HepG2 (cell line): ENCODE data around the gene ANAPC2. TPM values are rescaled to one million over a fixed set of nuclear protein-coding genes. Genes with fewer than 3 reads are reported as not detected.

Source experiments
- ATAC-seq: fragments of 200-7000 bp; cut with Tn5 transposase; 3 replicates; pipeline ENCODE4 v1.9.1; 2020; ENCODE audit warnings: mild to moderate bottlenecking, moderate library complexity
- BruUV-seq: library from RNA; stranded (reverse); fragments of 400-500 nt; replicated peaks from 2 replicates; lab custom pipeline; 2021; lab: Mats Ljungman, UMichigan
- CTCF ChIA-PET: fragments of 300-600 bp; formaldehyde crosslinking; extraction: SDS; loops from one replicate; lab custom pipeline; 2021; ENCODE audit warnings: low total read pairs, inconsistent platforms, low intra/inter-chr PET ratio; lab: Yijun Ruan, JAX
- POLR2A ChIA-PET: fragments of 350-600 bp; sonication (Branson Sonifier 250); formaldehyde crosslinking; loops from one replicate; lab custom pipeline; 2020; ENCODE audit warnings: antibody characterized with exemption, inconsistent platforms; lab: Yijun Ruan, JAX
- DNase-seq: peaks from one replicate; pipeline ENCODE4 v3.0.0-alpha.2; 2015; ENCODE audit warnings: low spot score
- FAIRE-seq: peaks from 3 replicates; lab custom pipeline; 2011; peaks lifted over from hg19 to GRCh38; lab: Jason Lieb, UNC
- H2AFZ ChIP-seq: one replicate; pipeline ENCODE4 v1.6.1; 2011; ENCODE audit warnings: low read length, inconsistent platforms
- H3K27ac ChIP-seq: fragments of 300-600 bp; 3 replicates; pipeline ENCODE4 v1.8.0; 2011; ENCODE audit warnings: mixed run types, mild to moderate bottlenecking, mixed read lengths, low read length, inconsistent platforms; ENCODE audit not compliant: insufficient read depth; ENCODE audit errors: extremely low read length
- H3K27me3 ChIP-seq, 2 experiments: fragments of 200-600 bp in 1 of 2; 2 replicates in 1 of 2; 3 replicates in 1 of 2; pipeline versions ENCODE4 v1.6.0 to v1.8.0; 2011; ENCODE audit warnings: low read length in 2 of 2, mild to moderate bottlenecking in 2 of 2, moderate library complexity in 2 of 2, inconsistent platforms in 1 of 2; ENCODE audit not compliant: insufficient read depth in 2 of 2, control insufficient read depth in 1 of 2
- H3K36me3 ChIP-seq, 2 experiments: fragments of 200-600 bp in 1 of 2; replicated peaks in 1 of 2; 2 replicates in 1 of 2; 3 replicates in 1 of 2; pipeline versions ENCODE4 v1.5.1 to v1.8.0; 2011; ENCODE audit warnings: low read length in 2 of 2, inconsistent platforms in 1 of 2; ENCODE audit not compliant: insufficient read depth in 2 of 2, control insufficient read depth in 1 of 2
- H3K4me1 ChIP-seq: 2 replicates; pipeline ENCODE4 v1.5.1; 2012; ENCODE audit warnings: low read length, inconsistent platforms; ENCODE audit not compliant: insufficient read depth
- H3K4me2 ChIP-seq: 2 replicates; pipeline ENCODE4 v1.6.0; 2011; ENCODE audit warnings: low read depth, low read length, inconsistent platforms
- H3K4me3 ChIP-seq, 3 experiments: fragments of 200-600 bp in 1 of 3; sonication (generic), shearing (Covaris generic) in 1 of 3; replicated peaks in 1 of 3; 2 replicates each; pipeline ENCODE4 v1.5.1; 2011 to 2016; ENCODE audit warnings: low read length in 3 of 3, inconsistent platforms in 2 of 3, low read depth in 2 of 3, mild to moderate bottlenecking in 2 of 3, control low read depth in 1 of 3, mixed read lengths in 1 of 3; ENCODE audit not compliant: insufficient read depth in 1 of 3
- H3K79me2 ChIP-seq: one replicate; pipeline ENCODE4 v1.6.1; 2011; ENCODE audit warnings: low read length, inconsistent platforms; ENCODE audit not compliant: insufficient read depth
- H3K9ac ChIP-seq: 2 replicates; pipeline ENCODE4 v1.6.0; 2011; ENCODE audit warnings: mild to moderate bottlenecking, low read depth, low read length, inconsistent platforms; ENCODE audit not compliant: insufficient read depth
- H3K9me3 ChIP-seq: 2 replicates; pipeline ENCODE4 v1.5.1; 2012; ENCODE audit warnings: mild to moderate bottlenecking, low read length
- H4K20me1 ChIP-seq: 2 replicates; pipeline ENCODE4 v1.6.0; 2011; ENCODE audit warnings: inconsistent platforms, mild to moderate bottlenecking, low read length, moderate library complexity; ENCODE audit not compliant: insufficient read depth
- AKAP8 ChIP-seq: sonication (generic); formaldehyde crosslinking; IDR thresholded peaks from 2 replicates; pipeline ENCODE4 v1.5.1; 2020; ENCODE audit warnings: mild to moderate bottlenecking, missing genetic modification reagents
- STAG1 ChIP-seq: sonication (generic); formaldehyde crosslinking; IDR thresholded peaks from 2 replicates; pipeline ENCODE4 v1.4.0; 2020; ENCODE audit warnings: missing genetic modification reagents
- WGBS: methylation state at CpG from one replicate; pipeline ENCODE4 v1.1.6; 2017; ENCODE audit warnings: low lambda C conversion rate; 5-methylcytosine and 5-hydroxymethylcytosine counted together
- in situ Hi-C: cut with HindIII; loops from 2 replicates; pipeline ENCODE4 v1.10.0; 2017; ENCODE audit warnings: low pct_unique_long_range_greater_than_20kb; ENCODE audit not compliant: extremely low pct_ligation_motif_present
- intact Hi-C: fragments of 100-400 bp; cut with micrococcal nuclease; formaldehyde crosslinking; loops from one replicate; pipeline ENCODE4 v1.10.0; 2022; ENCODE audit not compliant: unreplicated experiment
- polyA plus RNA-seq, 8 experiments: library from polyadenylated mRNA; depleted of rRNA in 3 of 8; stranded (reverse) in 7 of 8; unstranded in 1 of 8; fragments of >200 nt; fragmentation: Illumina TruSeq in 4 of 8; extraction: Trizol in 4 of 8; gene quantifications; 2 replicates each; pipeline versions ENCODE4 v1.2.1 to v1.2.3, GENCODE V29; 2011 to 2016; ENCODE audit warnings: low read depth in 4 of 8, missing spikeins in 1 of 8, mixed read lengths in 1 of 8; ENCODE audit not compliant: insufficient read depth in 1 of 8
- total RNA-seq, 5 experiments: library from RNA; depleted of rRNA; stranded (reverse); fragments of >200 nt; fragmentation: Illumina TruSeq; extraction: Trizol; gene quantifications; 2 replicates each; pipeline ENCODE4 v1.2.3, GENCODE V29; 2016; ENCODE audit warnings: low read depth in 1 of 5
- TF ChIP-seq, protein P1 (sequence below): sonication (generic); formaldehyde crosslinking; IDR thresholded peaks from 2 replicates; pipeline ENCODE4 v1.5.0; 2020; ENCODE audit warnings: mild to moderate bottlenecking, missing genetic modification reagents, moderate library complexity
- TF ChIP-seq, protein P2 (sequence below): sonication (generic); formaldehyde crosslinking; IDR thresholded peaks from 2 replicates; pipeline ENCODE4 v1.9.0; 2021; ENCODE audit warnings: missing genetic modification reagents, mild to moderate bottlenecking, borderline replicate concordance
- TF ChIP-seq, protein P3 (sequence below): IDR thresholded peaks from 2 replicates; pipeline ENCODE4 v1.6.1; 2016

The ANAPC2 gene
- total and polyA plus RNA-seq, 2 of the 13 experiments (the other 11 are each of a cell fraction or from before 2014, with no cell fraction given): 12.3 to 15.4 TPM

DNA sequence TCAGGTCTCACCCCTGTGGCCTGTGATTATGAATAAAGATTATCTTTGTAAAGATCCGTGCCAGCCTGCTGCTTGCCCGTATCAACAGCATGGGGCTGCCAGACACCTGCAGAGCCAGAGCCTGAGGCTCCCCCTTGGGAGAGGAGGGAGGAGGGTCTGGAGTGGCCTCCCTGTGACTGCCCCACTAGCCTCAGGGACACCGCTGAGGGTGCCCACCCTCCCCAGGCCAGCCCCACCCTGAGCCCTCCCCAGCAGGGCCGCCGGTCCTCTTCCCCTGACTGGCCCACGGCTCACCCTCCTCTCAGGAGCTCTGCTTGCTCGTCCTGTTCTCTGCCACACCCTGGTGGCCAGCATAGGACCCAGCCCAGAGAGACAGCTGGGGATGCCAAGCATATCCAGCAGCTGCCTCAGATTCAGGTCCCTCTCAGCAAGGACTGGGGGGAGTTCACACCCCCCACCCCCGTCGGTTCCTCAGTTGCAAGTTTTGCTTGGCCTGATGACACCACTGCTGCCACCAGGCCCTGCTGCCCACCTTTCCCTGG lies 2.0 kb upstream of the ANAPC2 start:
- Histone ChIP-seq H2AFZ (no peak overlapping the region), H4K20me1 (no peaks in the 10 kb centered on the region), H3K4me2 (peak overlapping the region; percentile 94; the same call in 1 of the 2 replicates), H3K4me3 (no peak overlapping the region), H3K9ac (no peak overlapping the region), H3K4me1 (peaks cover 38% of the 10 kb centered on the region), H3K79me2 (peaks cover 37% of the 10 kb centered on the region), H3K27me3 (no peaks in the 10 kb centered on the region), H3K9me3 (no peaks in the 10 kb centered on the region), H3K36me3 (peaks cover 13 to 20% of the 10 kb centered on the region in 2 experiments; a peak in 3 of 5 replicates), H3K27ac (no peak overlapping the region)
- ATAC-seq (peak; percentile 33), DNase-seq (no peak), FAIRE-seq (no peak)
- POLR2A ChIA-PET: interaction anchor here (0.6 to 3.8 kb wide), 9 partner anchors 8 to 50 kb away, joined by 3 to 52 read pairs (median 11); partner anchors contain the start of genes RNF208, TPRN and TUBB4B
- TF ChIP-seq AKAP8: 0 out of 2 replicates have a peak, but pooled peaks have one; percentile 69
- TF ChIP-seq, protein P1, sequence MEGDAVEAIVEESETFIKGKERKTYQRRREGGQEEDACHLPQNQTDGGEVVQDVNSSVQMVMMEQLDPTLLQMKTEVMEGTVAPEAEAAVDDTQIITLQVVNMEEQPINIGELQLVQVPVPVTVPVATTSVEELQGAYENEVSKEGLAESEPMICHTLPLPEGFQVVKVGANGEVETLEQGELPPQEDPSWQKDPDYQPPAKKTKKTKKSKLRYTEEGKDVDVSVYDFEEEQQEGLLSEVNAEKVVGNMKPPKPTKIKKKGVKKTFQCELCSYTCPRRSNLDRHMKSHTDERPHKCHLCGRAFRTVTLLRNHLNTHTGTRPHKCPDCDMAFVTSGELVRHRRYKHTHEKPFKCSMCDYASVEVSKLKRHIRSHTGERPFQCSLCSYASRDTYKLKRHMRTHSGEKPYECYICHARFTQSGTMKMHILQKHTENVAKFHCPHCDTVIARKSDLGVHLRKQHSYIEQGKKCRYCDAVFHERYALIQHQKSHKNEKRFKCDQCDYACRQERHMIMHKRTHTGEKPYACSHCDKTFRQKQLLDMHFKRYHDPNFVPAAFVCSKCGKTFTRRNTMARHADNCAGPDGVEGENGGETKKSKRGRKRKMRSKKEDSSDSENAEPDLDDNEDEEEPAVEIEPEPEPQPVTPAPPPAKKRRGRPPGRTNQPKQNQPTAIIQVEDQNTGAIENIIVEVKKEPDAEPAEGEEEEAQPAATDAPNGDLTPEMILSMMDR (CRISPR knock-in tag): peak; percentile 34
- TF ChIP-seq STAG1 (CRISPR knock-in tag): peak; percentile 34
- TF ChIP-seq, protein P2, sequence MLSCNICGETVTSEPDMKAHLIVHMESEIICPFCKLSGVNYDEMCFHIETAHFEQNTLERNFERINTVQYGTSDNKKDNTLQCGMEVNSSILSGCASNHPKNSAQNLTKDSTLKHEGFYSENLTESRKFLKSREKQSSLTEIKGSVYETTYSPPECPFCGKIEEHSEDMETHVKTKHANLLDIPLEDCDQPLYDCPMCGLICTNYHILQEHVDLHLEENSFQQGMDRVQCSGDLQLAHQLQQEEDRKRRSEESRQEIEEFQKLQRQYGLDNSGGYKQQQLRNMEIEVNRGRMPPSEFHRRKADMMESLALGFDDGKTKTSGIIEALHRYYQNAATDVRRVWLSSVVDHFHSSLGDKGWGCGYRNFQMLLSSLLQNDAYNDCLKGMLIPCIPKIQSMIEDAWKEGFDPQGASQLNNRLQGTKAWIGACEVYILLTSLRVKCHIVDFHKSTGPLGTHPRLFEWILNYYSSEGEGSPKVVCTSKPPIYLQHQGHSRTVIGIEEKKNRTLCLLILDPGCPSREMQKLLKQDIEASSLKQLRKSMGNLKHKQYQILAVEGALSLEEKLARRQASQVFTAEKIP (CRISPR knock-in tag): no peak
- TF ChIP-seq, protein P3, sequence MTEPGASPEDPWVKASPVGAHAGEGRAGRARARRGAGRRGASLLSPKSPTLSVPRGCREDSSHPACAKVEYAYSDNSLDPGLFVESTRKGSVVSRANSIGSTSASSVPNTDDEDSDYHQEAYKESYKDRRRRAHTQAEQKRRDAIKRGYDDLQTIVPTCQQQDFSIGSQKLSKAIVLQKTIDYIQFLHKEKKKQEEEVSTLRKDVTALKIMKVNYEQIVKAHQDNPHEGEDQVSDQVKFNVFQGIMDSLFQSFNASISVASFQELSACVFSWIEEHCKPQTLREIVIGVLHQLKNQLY (CRISPR knock-in tag): no peak
- BruUV-seq: no TSS peak
- in situ Hi-C loops: no loop called here
- intact Hi-C loops: no loop called here
- CTCF ChIA-PET: interaction anchor here (0.9 to 2.6 kb wide), 3 partner anchors 37 to 45 kb away, joined by 3 to 19 read pairs (median 16); partner anchors contain the start of gene RNF224
- 92% methylated on average over 4 of the region's 9 CpGs for WGBS
